Measurements from ENCODE around the gene AKAP6.

The AKAP6 gene

DNA sequence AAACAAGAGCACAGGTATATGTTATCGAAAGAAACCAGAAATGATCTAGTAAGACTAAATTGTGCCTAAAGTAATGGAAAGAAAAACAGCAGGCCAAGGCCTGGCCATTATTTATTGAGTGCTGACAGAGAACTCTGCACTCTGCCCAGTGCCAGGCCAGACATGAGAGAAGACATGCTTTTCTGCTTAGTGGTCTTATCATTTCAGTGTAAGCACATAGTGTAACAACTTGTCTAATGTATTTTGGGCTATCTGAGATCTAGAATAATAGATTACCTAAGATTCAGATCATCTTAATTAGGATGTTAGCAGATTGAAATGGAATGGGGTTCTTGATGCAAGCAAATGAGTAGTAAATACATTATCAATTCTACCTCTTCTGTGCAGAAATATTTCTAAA, 278.3 kb downstream of the AKAP6 start:
- no peak overlapping the region for H3K4me2 ChIP-seq
- H3K27ac ChIP-seq = no peak overlapping the region
- H3K36me3 ChIP-seq (ENCODE audit: insufficient read depth) = no peaks in the 10 kb centered on the region
- no peaks in the 10 kb centered on the region for H4K20me1 ChIP-seq (ENCODE audit: insufficient read depth)
- TF ChIP-seq, protein P1, sequence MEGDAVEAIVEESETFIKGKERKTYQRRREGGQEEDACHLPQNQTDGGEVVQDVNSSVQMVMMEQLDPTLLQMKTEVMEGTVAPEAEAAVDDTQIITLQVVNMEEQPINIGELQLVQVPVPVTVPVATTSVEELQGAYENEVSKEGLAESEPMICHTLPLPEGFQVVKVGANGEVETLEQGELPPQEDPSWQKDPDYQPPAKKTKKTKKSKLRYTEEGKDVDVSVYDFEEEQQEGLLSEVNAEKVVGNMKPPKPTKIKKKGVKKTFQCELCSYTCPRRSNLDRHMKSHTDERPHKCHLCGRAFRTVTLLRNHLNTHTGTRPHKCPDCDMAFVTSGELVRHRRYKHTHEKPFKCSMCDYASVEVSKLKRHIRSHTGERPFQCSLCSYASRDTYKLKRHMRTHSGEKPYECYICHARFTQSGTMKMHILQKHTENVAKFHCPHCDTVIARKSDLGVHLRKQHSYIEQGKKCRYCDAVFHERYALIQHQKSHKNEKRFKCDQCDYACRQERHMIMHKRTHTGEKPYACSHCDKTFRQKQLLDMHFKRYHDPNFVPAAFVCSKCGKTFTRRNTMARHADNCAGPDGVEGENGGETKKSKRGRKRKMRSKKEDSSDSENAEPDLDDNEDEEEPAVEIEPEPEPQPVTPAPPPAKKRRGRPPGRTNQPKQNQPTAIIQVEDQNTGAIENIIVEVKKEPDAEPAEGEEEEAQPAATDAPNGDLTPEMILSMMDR (conservative IDR thresholded peaks at IDR 0.05; ENCODE audit: low read depth, low read length) = no peak
- no peaks in the 10 kb centered on the region for H3K79me2 ChIP-seq (ENCODE audit: insufficient read depth, low read depth)
- no peak overlapping the region for H2AFZ ChIP-seq (ENCODE audit: low read depth)
- H3K4me3 ChIP-seq (IDR thresholded peaks at IDR 0.05; ENCODE audit: insufficient read depth, low read depth, low read length) = no peak overlapping the region
- no peaks in the 10 kb centered on the region for H3K27me3 ChIP-seq (ENCODE audit: insufficient read depth, low read depth)
- H3K4me1 ChIP-seq (ENCODE audit: low read depth, poor library complexity, severe bottlenecking) = peaks cover 15% of the 10 kb centered on the region
- H3K9ac ChIP-seq = no peak overlapping the region

- Histone ChIP-seq H3K4me3 (IDR thresholded peaks at IDR 0.05; ENCODE audit: insufficient read depth, low read depth, low read length) (no peak overlapping the region), H3K79me2 (ENCODE audit: insufficient read depth, low read depth) (no peaks in the 10 kb centered on the region), H4K20me1 (ENCODE audit: insufficient read depth) (no peaks in the 10 kb centered on the region), H3K27me3 (ENCODE audit: insufficient read depth, low read depth) (no peaks in the 10 kb centered on the region), H3K4me1 (ENCODE audit: low read depth, poor library complexity, severe bottlenecking) (peaks cover 15% of the 10 kb centered on the region), H3K9ac (no peak overlapping the region), H3K36me3 (ENCODE audit: insufficient read depth) (no peaks in the 10 kb centered on the region), H3K4me2 (no peak overlapping the region), H3K27ac (no peak overlapping the region), H2AFZ (ENCODE audit: low read depth) (no peak overlapping the region)
- TF ChIP-seq, protein P1 (conservative IDR thresholded peaks at IDR 0.05; ENCODE audit: low read depth, low read length) = no peak
These were observed 279.8 kb downstream of the AKAP6 start for GRCh38 chr14:32608857-32609256.

- TF ChIP-seq, protein P1 (conservative IDR thresholded peaks at IDR 0.05; ENCODE audit: low read depth, low read length) = no peak
- no peak overlapping the region for H3K9ac ChIP-seq
- H3K79me2 ChIP-seq (ENCODE audit: insufficient read depth, low read depth) = no peaks in the 10 kb centered on the region
- H3K4me3 ChIP-seq (IDR thresholded peaks at IDR 0.05; ENCODE audit: insufficient read depth, low read depth, low read length) = no peak overlapping the region
- no peaks in the 10 kb centered on the region for H4K20me1 ChIP-seq (ENCODE audit: insufficient read depth)
- no peaks in the 10 kb centered on the region for H3K36me3 ChIP-seq (ENCODE audit: insufficient read depth)
- H3K27ac ChIP-seq = no peak overlapping the region
- H3K4me1 ChIP-seq (ENCODE audit: low read depth, poor library complexity, severe bottlenecking) = peaks cover 15% of the 10 kb centered on the region
- no peak overlapping the region for H3K4me2 ChIP-seq
- no peak overlapping the region for H2AFZ ChIP-seq (ENCODE audit: low read depth)
- no peaks in the 10 kb centered on the region for H3K27me3 ChIP-seq (ENCODE audit: insufficient read depth, low read depth)
These were observed 280.3 kb downstream of the AKAP6 start for GRCh38 chr14:32609388-32609787.

DNA sequence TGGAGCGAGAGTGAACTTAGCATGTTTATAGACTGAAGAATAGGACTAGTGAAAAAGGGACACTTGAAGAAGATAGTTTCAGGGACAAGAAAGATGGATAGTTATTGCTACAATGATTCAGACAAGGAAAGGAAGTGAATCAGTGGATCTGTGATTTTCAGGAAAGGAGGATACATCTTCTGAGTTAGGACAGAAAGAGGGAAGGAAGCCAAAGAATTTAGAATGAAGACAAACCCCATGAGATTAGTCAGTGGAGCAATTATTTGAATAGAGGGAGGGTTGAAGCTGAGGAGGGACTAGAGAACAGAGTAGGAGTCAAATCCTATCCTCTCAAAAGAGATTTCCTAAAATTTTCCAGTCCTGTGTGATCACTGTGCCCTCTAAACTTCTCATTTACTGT, 282.7 kb downstream of the AKAP6 start:
- H3K4me3 ChIP-seq (IDR thresholded peaks at IDR 0.05; ENCODE audit: insufficient read depth, low read depth, low read length) = no peak overlapping the region
- H4K20me1 ChIP-seq (ENCODE audit: insufficient read depth) = no peaks in the 10 kb centered on the region
- H3K36me3 ChIP-seq (ENCODE audit: insufficient read depth) = no peaks in the 10 kb centered on the region
- H3K9ac ChIP-seq = no peak overlapping the region
- no peak overlapping the region for H3K4me2 ChIP-seq
- no peak overlapping the region for H2AFZ ChIP-seq (ENCODE audit: low read depth)
- TF ChIP-seq, protein P1 (conservative IDR thresholded peaks at IDR 0.05; ENCODE audit: low read depth, low read length) = no peak
- H3K79me2 ChIP-seq (ENCODE audit: insufficient read depth, low read depth) = no peaks in the 10 kb centered on the region
- H3K27ac ChIP-seq = no peak overlapping the region
- peaks cover 3% of the 10 kb centered on the region for H3K4me1 ChIP-seq (ENCODE audit: low read depth, poor library complexity, severe bottlenecking)
- no peaks in the 10 kb centered on the region for H3K27me3 ChIP-seq (ENCODE audit: insufficient read depth, low read depth)

All from KMS-11 (cell line).